PC-9 (cell line): ENCODE results near the gene COPB1. TPM values are rescaled to one million over a fixed set of nuclear protein-coding genes. Genes with fewer than 3 reads are reported as not detected.
A peak's percentile ranks its signal among the peaks of the same experiment; 100 is the strongest.

ENCODE experiments used
- BruUV-seq: library from RNA; stranded (reverse); fragments of 400-500 nt; replicated peaks from 2 replicates; lab custom pipeline; 2021; lab: Mats Ljungman, UMichigan
- CTCF ChIA-PET: fragments of 300-600 bp; sonication (Branson Sonifier 250); formaldehyde crosslinking; loops from one replicate; lab custom pipeline; 2022; ENCODE audit warnings: antibody characterized with exemption; lab: Charles Lee
- POLR2A ChIA-PET: fragments of 300-600 bp; sonication (Branson Sonifier 250); formaldehyde crosslinking; loops from one replicate; lab custom pipeline; 2022; ENCODE audit warnings: antibody characterized with exemption; ENCODE audit not compliant: unreplicated experiment; lab: Charles Lee
- DNase-seq, 2 experiments: peaks; one replicate each; pipeline versions ENCODE4 v3.0.0 to v3.0.0-alpha.2; 2015 to 2022; ENCODE audit warnings: mixed read lengths in 1 of 2
- H2AFZ ChIP-seq: fragments of 200-600 bp; sonication (generic); 2 replicates; pipeline ENCODE4 v1.8.1; 2017; ENCODE audit warnings: antibody characterized with exemption
- H3F3A ChIP-seq: fragments of 200-600 bp; sonication (generic); 2 replicates; pipeline ENCODE4 v1.8.1; 2017; ENCODE audit warnings: antibody characterized with exemption, mild to moderate bottlenecking, low read depth; ENCODE audit not compliant: insufficient read depth
- H3K27ac ChIP-seq: fragments of 200-600 bp; sonication (generic); 2 replicates; pipeline ENCODE4 v1.6.1; 2016; ENCODE audit warnings: mixed run types
- H3K27me3 ChIP-seq: fragments of 200-600 bp; sonication (generic); 2 replicates; pipeline ENCODE4 v1.6.1; 2016; ENCODE audit warnings: low read depth, mixed run types; ENCODE audit not compliant: insufficient read depth
- H3K36me3 ChIP-seq: fragments of 200-600 bp; sonication (generic); 2 replicates; pipeline ENCODE4 v1.6.1; 2016; ENCODE audit warnings: low read depth, mixed run types
- H3K4me1 ChIP-seq: fragments of 200-600 bp; sonication (generic); replicated peaks from 2 replicates; pipeline ENCODE4 v1.6.1; 2016; ENCODE audit warnings: mixed run types; ENCODE audit not compliant: insufficient read depth
- H3K4me2 ChIP-seq: fragments of 200-600 bp; sonication (generic); 2 replicates; pipeline ENCODE4 v1.6.1; 2017; ENCODE audit warnings: mixed run types
- H3K4me3 ChIP-seq: fragments of 200-600 bp; sonication (generic); 2 replicates; pipeline ENCODE4 v1.6.1; 2016; ENCODE audit warnings: mixed run types
- H3K79me2 ChIP-seq: fragments of 200-600 bp; sonication (generic); 2 replicates; pipeline ENCODE4 v1.6.1; 2017; ENCODE audit warnings: low read depth, mixed run types
- H3K9me2 ChIP-seq: fragments of 200-600 bp; sonication (generic); 2 replicates; pipeline ENCODE4 v1.8.1; 2017; ENCODE audit warnings: mild to moderate bottlenecking; ENCODE audit not compliant: insufficient read depth
- H3K9me3 ChIP-seq: fragments of 200-600 bp; sonication (generic); 2 replicates; pipeline ENCODE4 v1.8.1; 2016; ENCODE audit warnings: low read depth; ENCODE audit not compliant: insufficient read depth
- H4K20me1 ChIP-seq: fragments of 200-600 bp; sonication (generic); 2 replicates; pipeline ENCODE4 v1.8.1; 2017; ENCODE audit not compliant: insufficient read depth
- EZH2 ChIP-seq: fragments of 200-600 bp; sonication (generic); IDR thresholded peaks from 2 replicates; pipeline ENCODE4 v1.8.0; 2017; ENCODE audit warnings: antibody characterized with exemption, low read depth
- intact Hi-C: fragments of 100-400 bp; cut with micrococcal nuclease; formaldehyde crosslinking; loops from one replicate; pipeline ENCODE4 v1.10.0; 2022; ENCODE audit not compliant: unreplicated experiment
- total RNA-seq: library from RNA; stranded (reverse); gene quantifications from 2 replicates; pipeline ENCODE4 v1.2.3, GENCODE V29; 2021
- TF ChIP-seq, protein P1 (sequence below): fragments of 200-600 bp; sonication (generic); conservative IDR thresholded peaks from 2 replicates; pipeline ENCODE4 v1.6.1; 2017; ENCODE audit warnings: mixed run types, antibody characterized with exemption, mild to moderate bottlenecking, moderate library complexity

The COPB1 gene
- total RNA-seq, 1 experiment from 2014 or later = 82.8 TPM

DNA sequence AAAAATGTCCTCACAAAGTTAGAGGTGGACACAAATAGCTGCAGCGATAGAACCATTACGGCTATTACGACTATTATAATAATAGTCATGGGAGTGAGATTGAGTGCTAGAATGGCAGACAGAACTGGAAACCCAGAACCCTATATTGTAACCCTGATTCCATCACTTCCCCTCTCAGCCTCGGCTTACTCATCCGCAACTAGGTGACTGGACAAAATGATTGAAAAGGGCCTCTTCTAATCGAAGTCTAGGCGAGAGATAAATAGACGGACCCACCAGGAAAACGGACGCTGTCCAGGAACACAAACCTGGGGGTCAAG, 19.9 kb upstream of the COPB1 start:
- Histone ChIP-seq H3K27ac (peak overlapping the region; percentile 93), H3K4me1 (no peaks in the 10 kb centered on the region; the same call in 1 of the 2 replicates), H3K4me3 (peak overlapping the region; percentile 98), H3K27me3 (no peaks in the 10 kb centered on the region), H3K9me3 (no peaks in the 10 kb centered on the region), H3K36me3 (peaks cover 8% of the 10 kb centered on the region), H2AFZ (peak overlapping the region; percentile 97), H3K9me2 (no peaks in the 10 kb centered on the region), H3K79me2 (peaks cover 37% of the 10 kb centered on the region), H3F3A (peaks cover 4% of the 10 kb centered on the region; the same call in 1 of the 2 replicates), H4K20me1 (no peaks in the 10 kb centered on the region), H3K4me2 (peak overlapping the region; percentile 95)
- no peak for DNase-seq
- TF ChIP-seq, protein P1, sequence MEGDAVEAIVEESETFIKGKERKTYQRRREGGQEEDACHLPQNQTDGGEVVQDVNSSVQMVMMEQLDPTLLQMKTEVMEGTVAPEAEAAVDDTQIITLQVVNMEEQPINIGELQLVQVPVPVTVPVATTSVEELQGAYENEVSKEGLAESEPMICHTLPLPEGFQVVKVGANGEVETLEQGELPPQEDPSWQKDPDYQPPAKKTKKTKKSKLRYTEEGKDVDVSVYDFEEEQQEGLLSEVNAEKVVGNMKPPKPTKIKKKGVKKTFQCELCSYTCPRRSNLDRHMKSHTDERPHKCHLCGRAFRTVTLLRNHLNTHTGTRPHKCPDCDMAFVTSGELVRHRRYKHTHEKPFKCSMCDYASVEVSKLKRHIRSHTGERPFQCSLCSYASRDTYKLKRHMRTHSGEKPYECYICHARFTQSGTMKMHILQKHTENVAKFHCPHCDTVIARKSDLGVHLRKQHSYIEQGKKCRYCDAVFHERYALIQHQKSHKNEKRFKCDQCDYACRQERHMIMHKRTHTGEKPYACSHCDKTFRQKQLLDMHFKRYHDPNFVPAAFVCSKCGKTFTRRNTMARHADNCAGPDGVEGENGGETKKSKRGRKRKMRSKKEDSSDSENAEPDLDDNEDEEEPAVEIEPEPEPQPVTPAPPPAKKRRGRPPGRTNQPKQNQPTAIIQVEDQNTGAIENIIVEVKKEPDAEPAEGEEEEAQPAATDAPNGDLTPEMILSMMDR = no peak
- TF ChIP-seq EZH2 = no peak
- intact Hi-C loops = no loop called here
- BruUV-seq = no TSS peak
- ChIA-PET POLR2A (no interaction called here), CTCF (no interaction called here)

DNA sequence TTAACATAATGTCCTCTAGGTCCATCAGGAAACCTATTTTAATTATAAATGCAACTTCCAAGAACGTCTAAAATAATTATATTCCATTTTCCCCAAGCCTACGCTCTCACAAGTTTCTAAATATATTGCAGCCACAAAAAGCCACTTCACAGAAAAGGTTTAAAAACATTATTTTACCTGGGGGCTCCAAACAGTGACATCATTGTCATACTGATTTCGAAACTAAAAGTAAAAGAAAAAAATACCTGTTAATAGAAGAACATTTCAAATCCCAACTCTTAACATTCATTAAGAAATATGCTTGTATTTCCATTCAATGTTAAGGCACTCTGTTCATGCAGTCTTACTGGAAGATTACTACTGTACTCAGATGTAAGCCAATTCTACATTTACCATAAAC, 19.2 kb upstream of the COPB1 start:
- ChIA-PET CTCF (no interaction called here), POLR2A (no interaction called here)
- Histone ChIP-seq H3K9me3 (no peaks in the 10 kb centered on the region), H3F3A (peaks cover 4% of the 10 kb centered on the region; the same call in 1 of the 2 replicates), H3K36me3 (peaks cover 8% of the 10 kb centered on the region), H3K9me2 (no peaks in the 10 kb centered on the region), H2AFZ (no peak overlapping the region), H3K79me2 (peaks cover 37% of the 10 kb centered on the region), H4K20me1 (no peaks in the 10 kb centered on the region), H3K4me3 (peak overlapping the region; percentile 98), H3K4me1 (no peaks in the 10 kb centered on the region; the same call in 1 of the 2 replicates), H3K27ac (peak overlapping the region; percentile 93), H3K27me3 (no peaks in the 10 kb centered on the region), H3K4me2 (peak overlapping the region; percentile 95)
- no TSS peak for BruUV-seq
- DNase-seq = no peak
- intact Hi-C loops = no loop called here
- TF ChIP-seq, protein P1 = no peak
- no peak for TF ChIP-seq EZH2

DNA sequence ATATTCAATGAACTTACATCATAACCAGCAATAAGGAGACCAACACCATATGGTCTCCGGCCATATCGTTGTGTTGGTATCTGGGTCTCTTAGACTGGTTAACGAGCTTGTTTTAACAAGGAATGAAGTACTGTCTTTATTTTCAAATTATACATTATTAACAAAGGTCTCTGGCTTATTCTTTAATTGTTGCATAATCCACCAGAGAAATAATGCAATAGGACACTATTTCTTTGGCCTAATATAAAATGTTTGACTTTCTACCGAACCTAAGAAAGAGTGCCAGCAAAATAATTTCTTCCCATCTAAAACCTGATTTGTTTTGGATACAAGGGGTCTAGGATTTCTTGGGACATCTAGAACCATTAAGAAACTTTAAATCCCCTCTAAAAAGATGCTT, 14.2 kb upstream of the COPB1 start:
- no peak overlapping the region for H3K4me3 ChIP-seq
- no peaks in the 10 kb centered on the region for H3K27me3 ChIP-seq
- intact Hi-C loops = no loop called here
- no peaks in the 10 kb centered on the region; the same call in 1 of the 2 replicates for H3K4me1 ChIP-seq
- H3K9me3 ChIP-seq = no peaks in the 10 kb centered on the region
- DNase-seq = no peak
- no peak overlapping the region for H3K4me2 ChIP-seq
- peaks cover 2% of the 10 kb centered on the region; the same call in 1 of the 2 replicates for H3F3A ChIP-seq
- H3K79me2 ChIP-seq = peaks cover 23% of the 10 kb centered on the region
- H2AFZ ChIP-seq = no peak overlapping the region
- H3K27ac ChIP-seq = no peak overlapping the region
- TF ChIP-seq EZH2 = no peak
- TF ChIP-seq, protein P1 = no peak
- CTCF ChIA-PET = no interaction called here
- BruUV-seq = no TSS peak
- peaks cover 18% of the 10 kb centered on the region for H3K36me3 ChIP-seq
- no peaks in the 10 kb centered on the region for H3K9me2 ChIP-seq
- POLR2A ChIA-PET = no interaction called here
- H4K20me1 ChIP-seq = no peaks in the 10 kb centered on the region
